ENCODE measurements around the gene DAND5.
A peak's percentile ranks its signal among the peaks of the same experiment; 100 is the strongest.

Gene DAND5

DNA sequence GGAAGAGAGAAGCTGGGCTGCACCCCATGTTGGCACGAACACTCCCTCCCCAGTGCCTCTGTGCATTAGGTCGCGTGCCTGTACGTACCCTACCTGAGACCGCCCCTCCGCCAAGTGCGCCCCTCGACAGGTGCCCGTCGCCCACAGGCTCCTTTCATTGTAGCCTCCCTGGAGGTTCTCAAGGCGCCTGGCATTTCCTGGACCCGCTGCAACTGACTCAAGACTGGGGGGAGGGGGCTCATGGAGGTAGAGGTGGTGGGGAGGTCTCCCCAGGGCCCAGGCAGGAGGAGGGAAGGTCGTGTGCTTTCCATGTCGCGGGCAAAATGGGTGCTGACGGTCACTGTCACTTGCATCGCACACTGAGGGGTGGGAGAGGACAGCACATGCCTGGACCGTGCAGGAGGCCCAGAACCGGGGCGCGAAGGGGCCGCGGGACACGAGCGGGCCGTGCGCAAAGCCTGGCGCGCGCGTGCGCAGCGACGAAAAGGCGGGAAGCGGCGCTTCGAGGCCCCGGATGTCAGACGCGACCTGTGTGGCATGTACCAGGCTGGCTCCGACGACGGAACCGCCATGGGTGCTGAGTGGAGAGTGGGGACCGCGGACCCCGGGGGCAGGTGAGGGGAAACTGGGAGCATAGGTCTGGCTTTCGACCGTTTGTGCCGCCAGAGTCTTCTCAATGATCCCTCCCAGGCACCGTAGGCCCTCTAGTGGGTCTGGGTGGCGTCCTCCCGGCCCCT is 42.4 kb downstream of the DAND5 start:
- peak; percentile 60 for DNase-seq

DNA sequence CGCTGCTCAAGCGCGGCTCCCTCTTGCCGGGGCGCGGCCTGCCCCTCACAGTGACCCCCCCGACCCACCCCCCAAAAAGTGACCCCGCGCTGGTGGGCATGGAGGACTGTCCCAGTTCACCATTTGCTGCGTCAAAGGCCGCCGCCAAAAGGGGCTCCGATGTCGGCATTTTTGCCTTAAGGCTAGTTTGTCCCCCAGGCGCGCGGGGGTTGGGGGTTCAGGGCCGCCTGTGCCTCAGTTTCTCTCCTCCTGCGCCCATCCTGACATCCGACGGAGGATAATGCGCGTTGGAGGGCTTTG is 43.0 kb downstream of the DAND5 start:
- DNase-seq = no peak

DNA sequence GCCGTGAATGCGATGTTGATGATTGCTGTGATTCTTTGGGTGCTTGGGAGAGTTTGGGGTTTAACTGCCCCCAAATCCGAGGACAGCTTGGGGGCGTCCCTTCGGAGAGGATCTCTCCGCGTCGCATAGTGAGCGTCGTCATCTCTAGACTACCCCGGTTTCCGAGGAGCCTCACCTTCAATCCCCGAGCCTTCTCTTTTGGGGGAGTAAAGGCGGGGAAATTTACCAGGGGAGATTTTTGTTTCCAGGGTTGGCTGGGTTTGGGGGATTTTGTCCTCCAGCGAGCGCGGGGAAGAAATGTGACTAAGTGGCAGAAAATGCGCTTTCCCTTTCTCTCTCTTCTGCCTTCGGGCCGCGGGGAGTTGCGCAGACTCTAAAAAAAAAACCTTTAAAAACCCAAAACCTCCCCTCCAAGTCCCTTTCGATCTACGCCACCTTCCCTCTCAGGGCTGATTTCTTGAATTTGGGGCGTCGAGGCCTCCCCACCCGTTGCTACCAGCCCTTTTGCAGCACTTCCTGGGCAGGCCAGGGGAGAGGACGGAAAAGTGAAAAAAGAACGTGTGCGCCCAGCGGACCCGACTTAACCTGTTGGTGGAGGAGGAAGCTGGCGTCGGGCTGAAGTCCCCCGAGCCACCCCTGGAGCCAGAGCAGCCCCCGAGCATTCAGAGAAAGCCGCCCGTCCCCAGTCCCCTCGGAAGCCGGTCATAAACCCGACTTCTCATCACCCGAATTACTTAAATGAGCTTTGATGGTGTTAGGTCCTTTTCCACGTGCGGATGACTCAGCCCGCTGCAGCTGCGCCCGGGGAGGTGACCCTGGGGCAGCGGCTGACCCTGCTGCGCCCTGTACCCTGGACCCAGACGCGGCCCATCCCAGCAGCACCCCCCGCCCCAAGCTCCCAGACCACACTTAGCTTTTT is 43.6 kb downstream of the DAND5 start:
- peak; percentile 51 for DNase-seq

DNA sequence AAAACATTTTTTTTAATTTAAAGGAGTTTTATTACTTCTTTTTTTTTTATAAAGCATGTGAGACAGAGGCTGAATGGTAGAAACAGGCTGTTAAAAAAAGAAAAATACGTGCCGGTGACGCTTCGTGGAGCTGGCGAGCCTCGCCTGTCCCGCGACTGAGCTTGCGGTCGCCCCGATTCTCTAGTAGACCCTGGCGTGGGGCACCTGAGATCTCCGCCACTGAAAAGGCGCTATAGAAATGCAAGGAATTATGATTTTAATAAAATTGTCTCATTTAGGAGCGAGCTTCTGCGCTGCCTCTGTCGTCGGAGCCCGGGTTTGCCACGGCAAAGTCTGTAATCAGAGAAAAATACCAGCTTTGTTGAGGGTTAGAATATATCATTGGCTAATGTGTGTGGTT is 44.3 kb downstream of the DAND5 start:
- DNase-seq = no peak

DNA sequence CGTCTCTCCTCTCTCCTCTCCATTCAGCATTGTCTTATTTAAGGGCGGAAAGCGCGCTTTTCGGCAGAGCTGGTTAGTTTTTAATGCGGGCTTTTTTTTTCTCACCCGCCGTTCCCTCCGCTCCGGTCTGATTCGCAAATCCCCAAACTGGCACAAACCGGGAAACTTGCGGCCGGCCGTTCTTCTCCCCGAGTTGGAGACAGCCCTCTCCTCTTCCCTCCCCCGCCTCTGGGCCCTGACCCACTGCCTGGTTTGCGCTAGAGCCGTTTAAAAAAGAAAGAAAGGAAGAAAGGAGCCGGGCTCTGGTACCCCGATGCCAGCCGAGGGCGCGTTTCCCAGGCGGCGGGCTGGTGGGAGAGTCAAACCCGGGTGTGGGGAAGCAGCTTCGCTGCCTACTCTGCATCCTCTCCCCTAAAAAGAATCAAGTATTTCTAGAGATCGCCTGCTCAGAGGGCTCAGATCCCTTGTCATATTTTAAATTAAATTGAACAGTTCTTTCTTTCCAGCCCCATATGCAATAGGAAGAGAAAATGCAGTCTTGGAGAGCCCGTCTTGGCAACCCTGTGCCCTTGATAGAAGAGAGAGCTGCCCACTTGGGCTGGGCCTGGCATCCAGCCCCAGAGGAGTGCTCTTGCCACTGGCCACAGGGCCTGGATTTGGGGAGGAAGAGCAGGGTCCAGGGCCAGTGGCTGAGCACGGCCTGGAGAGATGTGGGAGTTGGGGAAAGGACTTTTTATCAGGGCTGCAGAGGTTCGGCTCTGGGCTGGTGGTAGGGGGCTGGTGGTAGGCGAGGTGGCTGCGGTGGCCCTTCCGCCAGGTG is 44.9 kb downstream of the DAND5 start:
- no peak for DNase-seq

DNA sequence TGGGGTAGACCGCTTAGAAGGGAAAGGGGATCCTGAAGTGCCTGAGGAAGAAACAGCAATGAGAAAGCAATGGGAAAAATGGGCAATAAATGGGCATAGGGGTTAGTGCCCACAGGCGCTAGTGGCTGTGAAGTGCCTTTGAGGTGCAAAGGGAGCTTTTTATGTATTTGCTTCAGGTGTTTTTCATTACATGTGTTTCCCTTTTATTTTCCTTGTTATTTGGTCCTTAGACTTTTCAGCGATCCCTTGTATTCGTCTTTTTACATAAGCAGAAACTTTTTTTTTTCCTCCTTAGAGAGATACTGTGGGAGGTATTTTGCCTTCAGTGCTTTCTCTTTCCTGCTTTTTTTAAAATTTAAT is 45.5 kb downstream of the DAND5 start:
- no peak for DNase-seq

DNA sequence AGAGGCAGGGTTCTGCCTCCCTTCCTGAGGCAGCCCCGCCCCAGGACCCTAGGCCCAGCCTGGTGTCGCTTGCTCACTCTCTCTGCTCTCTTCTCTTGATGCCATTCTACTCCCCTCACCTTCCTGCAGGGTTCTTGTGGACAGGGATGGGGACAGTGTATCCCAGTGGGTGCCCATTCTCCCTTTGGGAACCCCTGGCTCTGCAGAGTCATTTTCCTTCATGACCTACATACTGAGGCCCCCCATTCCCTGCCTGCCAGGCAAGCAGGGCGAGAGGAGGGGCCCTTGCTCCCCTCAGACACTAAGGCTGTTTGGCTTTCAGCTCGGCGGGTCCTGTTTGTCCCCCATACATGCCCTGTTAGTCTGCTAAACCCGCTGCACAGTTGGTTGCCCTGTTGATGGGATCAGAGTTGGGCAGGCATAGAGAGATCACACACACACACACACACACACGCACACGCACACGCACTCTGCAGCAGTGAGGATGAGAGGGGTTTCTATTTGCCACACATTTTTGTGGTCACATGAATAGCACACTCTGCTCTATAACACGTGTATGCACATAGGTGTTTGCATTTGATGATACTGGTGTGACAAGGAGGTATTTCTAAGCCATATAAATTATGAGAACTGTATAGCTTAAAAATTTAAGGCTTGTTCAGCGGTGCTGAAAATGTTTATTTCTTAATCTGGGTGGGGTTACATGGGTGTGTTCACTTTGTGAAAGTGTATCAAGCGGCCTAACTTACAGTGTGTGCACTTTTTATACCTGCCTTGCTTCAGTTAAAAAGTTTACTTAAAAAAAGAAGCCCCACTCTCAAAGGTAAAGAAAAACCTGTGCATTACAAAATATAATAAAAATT is 46.2 kb downstream of the DAND5 start:
- DNase-seq = no peak

DNA sequence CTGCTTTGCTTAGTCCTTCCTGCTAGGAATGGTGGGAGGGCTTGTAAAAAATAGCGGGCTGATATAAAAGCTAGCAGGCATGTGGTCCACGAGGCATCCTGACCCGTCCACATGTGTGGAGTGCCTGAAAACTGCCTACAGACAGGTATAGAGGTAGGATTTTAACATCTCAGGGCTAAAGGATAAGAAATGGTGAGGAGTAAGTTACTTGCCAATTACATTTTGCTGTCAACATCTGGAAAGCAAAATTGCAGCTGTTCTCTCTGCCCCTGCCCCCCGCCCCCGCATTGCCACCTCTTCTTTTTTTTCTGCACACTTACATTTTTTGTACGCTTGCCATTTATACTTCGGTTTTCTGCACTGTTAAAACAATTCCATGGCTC is 46.9 kb downstream of the DAND5 start:
- no peak for DNase-seq

DNA sequence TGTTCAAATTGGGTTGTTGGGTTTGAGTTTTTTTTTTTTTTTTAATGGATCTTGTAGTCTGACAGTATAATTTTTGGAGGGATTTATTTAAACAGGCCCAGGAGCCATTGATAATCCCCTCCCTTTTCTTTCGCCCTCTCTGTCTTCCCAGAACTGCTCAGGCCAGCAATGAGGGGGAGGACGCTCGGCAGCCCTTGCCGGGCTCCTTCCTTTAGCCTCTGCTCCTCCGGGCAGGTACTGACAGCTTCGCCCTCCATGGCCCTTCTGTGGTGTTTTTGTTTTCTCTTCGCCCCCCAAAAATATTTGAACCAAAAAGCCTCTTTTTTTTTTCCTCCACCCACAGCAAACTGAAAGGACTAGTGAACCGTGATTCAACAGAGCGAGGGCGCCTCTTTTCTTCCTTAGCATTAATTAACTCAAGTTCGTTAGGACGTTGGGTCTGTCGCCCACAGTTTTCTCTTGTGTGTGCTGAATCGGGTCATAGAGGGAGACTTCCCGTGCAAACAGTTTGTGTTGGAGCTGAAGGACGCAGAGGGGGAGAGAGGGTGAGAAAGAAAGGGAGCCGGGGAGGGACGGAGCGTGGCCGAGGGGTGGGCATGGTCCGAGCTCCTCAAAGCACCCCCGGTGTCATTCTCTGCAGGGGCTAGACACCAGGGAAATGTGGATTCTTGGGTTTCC is 47.4 kb downstream of the DAND5 start:
- no peak for DNase-seq

DNA sequence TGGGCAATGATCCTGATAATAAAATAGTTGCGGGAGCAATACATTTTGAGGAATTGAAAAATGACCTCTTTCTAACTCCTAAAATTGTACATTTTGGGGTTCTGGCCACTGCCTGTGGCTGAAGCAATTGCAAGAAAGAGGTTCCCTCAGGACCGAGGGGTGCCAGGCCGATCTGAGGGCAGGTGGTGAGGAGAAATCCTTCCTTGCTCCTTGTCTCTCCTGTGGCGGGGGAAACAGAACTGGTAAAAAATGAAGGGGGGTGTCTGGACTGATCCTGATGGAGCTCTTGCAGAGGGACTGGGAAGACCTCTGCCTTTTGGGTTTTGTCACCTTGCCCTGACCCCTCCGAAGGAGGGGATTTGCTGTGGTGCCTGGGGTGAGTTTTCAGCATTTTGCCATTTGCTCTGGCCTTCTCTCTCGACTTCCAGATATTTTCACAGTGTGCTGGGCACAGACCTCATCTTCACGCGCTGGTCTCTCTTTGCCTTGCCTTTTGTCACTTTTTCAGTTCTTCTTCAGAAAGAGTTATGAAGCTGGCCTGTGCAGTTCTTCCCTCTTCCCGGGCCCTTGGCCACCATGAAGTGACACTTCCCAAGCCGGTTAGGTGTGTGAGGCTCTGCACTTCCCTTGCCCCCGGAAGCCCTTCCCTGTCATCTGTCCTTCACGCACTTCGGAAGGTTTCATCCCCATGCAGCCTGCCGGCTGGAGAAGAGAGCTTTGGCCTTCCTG is 48.1 kb downstream of the DAND5 start:
- no peak for DNase-seq

DNA sequence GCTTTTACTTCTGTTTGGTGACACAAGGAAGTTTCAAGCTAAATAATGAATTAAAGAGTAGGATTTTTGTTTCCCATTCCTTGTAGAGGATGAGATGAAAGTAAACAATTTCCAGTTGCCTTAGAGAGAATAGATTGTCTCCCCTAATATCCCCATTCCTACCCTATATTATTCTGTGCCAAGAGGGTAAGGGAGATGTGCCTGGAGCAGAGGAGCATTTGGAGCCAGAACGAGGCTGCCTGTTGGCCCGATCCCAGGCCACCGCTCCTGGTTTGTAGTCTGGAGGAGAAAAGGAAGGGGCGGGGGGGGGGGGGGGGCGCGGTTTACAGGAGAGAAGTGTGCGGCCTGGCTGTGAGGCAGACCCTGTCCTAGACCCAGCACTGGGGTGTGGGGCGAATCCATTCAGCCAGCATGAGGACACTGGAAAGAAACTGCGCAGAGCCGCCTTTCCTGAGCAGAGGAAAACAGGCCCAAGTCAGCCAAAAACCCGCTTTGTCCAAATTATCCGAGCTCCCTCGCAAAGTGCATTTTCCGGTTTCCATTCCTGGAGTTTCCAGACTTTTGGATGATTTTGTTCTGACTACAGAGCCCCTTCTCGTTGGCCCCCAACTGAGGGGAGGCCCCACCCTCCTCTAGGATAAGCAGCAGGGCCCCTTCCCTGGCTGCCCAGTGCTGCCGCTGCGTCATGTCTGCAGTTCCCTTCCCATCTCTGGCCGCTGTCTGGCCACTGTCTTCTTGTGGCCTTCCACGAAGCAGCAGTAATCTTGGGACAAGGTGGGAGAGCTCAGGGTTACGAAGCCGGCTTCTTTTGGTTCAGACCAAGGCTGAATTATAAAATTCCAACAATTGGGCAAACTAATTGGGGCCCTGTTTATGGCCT is 48.9 kb downstream of the DAND5 start:
- no peak for DNase-seq

DNA sequence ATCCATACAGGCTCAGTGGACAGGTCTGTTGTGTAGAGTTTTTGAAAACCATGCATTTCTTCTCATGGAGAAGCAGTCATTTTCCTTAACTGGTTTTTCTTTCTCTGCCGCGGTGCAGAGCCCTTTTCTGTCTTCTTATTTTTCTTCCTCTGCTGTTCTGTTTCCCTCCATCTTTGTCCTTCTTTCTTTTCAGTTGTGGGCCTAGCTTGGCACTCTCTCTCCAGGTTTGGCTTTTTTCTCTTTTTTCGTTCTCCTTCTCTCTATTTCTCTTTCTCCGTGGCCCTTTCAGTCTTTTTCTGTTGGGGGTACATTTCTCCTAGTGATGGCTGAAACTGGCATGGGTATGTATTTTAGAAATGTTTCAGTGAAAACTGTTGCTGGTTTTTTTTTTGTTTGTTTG is 50.0 kb downstream of the DAND5 start:
- no peak for DNase-seq

DNA sequence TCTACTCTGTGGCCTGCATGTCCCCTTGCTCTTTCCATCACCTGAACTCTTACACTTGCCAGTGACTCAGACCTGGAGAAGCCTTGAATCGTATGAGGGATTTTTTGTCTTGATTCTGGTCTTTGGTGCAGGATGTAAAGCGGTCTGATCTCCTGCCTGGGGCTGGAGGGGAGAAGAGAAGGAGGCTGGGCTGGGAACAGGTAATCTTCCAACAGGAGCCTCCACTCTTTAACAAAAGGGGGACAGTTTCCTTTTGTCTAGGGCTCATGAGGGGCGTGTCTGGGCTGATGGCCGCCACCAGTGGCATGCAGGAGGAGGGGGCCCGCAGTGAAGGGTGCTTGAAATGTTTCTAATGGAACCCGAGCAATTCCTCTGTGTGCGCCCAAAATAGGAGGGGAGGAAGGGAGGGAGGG is 50.6 kb downstream of the DAND5 start:
- DNase-seq = no peak

DNA sequence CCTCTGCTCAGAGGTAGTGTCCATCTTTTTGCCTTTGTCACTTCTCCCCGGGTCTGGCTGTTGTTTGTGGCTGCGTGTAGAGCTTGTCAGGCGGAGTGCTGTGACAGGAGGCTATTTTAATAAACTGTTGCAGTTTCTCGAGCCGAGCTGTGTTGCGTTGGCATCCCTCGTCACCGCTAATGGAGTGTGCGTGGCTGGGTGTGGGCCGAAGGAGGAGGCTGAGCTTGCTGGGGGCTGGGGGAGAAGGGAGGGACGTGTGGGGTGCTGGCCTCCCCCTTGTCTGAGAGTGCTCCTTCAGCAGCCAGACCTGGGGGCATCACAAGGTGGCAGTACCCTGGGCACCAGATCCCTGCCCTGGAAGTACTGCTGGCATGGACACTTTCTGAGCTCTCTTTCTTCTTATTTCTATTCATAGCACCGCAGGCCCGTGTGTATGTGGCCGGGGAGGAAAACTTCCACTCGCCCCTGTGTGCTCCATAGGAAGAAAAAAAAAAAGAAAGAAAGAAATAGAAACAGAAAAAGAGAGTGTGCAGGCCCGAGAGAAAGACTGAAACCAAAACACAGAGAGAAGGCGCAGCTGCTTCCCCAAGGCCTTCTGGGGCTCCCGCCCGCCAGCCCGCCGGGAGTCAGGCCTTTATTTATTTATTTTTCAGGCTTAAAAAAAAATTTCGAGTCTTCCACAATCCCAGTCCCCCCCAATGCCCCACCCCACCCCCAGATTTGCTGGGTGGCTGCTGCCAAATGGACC is 52.9 kb downstream of the DAND5 start:
- no peak for DNase-seq

DNA sequence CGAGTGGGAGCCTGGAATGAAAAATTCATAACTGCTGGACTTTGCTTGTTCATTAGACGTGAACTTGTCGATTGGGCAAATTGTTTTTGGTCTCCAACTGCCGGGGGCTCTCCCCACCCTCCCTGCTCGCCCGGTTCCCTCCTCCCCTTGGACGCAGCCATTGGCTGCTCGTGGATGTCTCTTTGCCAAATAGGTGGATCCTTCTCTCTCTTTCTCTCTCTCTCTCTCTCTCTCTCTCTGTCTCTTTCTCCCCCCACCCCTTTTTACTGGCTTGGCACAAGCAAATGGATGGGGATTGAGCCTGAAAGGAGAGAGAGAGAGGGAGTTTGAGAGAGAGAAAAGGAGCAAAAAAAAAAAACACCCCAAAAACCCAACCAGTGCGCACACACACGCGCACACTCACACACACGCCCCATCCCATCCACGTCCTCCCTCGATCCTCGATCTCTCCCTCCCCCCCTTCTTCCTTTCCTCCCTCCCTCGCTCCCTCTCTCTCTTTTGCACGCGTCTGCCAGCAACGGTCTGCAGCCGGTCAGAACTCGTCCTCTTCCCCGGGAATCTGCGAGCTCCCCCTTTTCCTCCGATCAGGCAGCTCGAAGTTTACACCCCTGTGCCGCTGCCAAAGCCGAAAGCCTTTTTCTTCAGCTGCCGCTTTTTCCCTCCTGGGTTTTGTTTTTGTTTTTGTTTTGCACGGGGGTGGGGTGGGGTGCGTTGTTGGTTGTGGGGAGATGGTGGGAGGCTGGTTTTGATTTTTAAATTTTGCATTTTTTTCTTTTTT is 53.7 kb downstream of the DAND5 start:
- no peak for DNase-seq

DNA sequence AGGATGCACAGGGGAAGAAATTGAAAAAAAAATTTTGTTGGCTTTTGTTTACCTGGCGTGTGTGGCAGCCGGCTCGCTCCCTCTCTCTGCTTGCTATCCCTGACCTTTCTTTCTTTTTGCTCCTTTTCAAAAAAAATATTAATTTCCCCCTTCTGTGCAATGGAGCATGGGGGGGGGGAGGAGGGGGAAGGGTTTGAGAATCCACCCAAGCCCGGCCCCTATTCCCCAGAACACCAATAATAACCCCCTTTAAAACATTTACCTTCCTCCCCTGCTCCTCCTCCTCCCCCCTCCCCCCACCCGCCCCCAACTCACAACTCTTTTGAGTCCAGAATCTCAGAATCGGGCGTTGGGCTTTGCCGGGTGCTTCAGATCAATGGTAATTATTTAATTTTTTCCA is 54.3 kb downstream of the DAND5 start:
- no peak for DNase-seq

Measured in activated CD4-positive, alpha-beta T cell treated with anti-CD3 and anti-CD28 coated beads for 48 hours (primary cell).